ENCODE results near the gene AEN.

- no peak for TF ChIP-seq CTCF (IDR thresholded peaks at IDR 0.05; ENCODE audit: low read depth, low read length)
- TF ChIP-seq MAX (IDR thresholded peaks at IDR 0.05; ENCODE audit: low read depth, low read length): no peak
- TF ChIP-seq POLR2A (IDR thresholded peaks at IDR 0.05; ENCODE audit: extremely low read depth, insufficient read length): no peak
- TF ChIP-seq MYC (IDR thresholded peaks at IDR 0.05; ENCODE audit: low read depth, low read length): no peak
These were observed 13.3 kb downstream of the AEN start for GRCh38 chr15:88634449-88634848.
